GM19238 (cell line): ENCODE results near the gene HYAL4.
"Not testable (repeated sequence)": the region's sequence is repeated elsewhere in the genome, so short reads cannot be mapped to it uniquely, and the experiment has no call there.

Experiments used
- DNase-seq: peaks from one replicate; pipeline ENCODE4 v3.0.0; 2011; ENCODE audit warnings: low spot score; ENCODE audit not compliant: insufficient read length

Gene HYAL4

GRCh38 chr7:123844712-123845219, at the start of gene HYAL4:
HYAL4 (plus strand) TSS chr7:123845169; CDS start chr7:123868274, 23,105 bp downstream.
- no peak for DNase-seq

DNA sequence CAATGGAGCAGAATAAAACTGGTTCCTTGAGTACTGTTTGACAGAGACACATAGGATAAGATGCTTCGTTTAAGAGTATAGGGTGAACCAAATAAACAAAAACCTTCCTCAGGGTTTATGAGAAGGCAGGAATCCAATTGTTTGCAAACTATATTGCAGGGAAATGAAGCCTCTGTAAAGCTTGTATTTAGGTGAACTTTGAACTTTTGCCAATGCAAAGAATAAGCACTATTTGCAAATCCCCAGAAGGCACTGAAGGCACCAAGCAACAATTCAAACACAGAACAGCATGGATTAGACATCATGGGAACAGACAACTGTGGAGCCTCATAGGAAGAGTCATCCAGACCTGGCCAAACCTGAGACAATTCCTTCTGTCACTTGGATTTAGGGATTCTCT, 49.1 kb upstream of the HYAL4 start:
- DNase-seq, result no peak

DNA sequence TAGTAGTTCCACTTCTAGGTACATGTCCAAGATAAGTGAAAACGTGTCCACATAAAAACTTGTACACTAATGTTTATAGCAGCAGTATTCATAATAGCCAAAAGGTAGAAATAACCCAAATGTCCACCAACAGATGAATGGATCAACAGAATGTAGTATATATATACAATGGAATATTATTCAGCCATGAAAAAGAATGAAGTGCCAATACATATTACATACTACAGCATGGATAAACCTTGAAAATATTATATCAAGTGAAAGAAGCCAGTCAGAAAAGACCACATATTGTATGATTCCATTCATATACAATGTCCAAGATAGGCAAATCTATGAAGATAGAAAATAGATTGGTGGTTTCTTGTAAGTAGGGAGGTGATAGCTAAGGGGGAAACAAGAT, 48.4 kb upstream of the HYAL4 start:
- no peak for DNase-seq

DNA sequence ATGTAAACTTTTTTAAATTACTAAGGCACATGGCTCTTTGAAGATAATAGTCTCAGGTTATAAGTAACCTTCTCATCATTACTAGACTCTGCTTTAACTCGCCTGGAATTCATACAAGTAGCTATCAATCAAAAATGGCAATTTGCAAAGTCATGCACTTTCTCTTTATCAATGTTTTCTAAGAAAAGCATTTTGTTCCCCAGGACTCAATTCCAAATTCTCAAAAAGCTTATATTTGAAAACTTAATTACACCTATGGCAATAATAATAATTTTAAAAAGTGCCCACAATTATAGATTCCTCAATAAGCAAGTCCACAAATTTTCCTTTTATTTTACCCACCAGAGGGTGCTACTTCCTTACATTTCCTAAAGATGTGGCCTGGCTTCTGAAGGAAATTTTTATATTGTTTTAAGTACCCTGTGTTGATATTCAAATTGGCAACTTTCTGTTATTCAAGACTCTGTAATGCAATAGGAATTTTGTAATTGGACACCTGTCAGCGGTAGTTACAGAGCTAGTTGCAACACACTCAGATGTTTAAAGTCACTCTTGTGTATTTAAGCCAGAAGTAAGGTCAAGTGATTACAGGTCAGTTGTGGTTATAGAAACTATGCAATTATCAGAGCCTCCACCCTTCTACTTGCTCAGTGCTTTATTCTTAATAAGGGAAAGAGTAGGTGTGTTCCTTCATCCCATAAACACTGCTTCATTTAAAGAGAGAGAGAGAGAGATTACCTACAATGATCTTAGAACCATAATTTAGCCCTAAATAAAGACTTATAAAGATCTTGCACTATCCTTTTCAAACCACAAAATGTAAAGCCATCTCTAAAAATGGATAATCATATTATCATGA, 47.1 kb upstream of the HYAL4 start:
- DNase-seq, result no peak

DNA sequence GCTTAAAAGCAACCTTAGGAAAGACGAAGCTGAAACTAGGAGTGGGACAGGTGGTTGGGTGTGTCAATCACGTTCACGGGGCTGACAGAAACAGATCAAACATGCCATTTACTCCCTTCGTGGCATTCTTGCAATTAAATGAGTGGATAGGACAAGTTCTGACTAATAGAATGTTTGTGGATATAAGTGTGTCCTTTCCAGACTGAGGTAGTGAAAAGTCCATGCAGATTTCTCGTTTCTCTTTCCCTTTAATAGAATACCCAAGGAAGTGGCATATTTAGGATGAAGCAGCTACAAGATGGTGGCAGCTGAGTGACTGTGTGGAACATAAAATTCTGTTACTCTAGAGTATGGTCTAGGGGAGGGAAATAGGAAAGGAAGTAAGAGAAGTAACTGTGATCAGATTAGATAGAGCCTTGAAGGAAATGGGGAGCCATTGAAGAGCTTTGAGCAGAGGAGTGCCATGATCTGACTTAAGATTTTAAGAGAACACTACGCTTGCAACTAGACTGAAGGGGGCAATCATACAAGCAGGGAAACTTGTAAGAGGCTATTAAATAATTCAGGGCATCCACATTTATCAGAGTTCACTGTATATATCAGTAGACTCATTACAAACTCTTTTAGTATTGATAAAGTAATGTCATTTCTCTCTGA, 46.3 kb upstream of the HYAL4 start:
- no peak for DNase-seq

DNA sequence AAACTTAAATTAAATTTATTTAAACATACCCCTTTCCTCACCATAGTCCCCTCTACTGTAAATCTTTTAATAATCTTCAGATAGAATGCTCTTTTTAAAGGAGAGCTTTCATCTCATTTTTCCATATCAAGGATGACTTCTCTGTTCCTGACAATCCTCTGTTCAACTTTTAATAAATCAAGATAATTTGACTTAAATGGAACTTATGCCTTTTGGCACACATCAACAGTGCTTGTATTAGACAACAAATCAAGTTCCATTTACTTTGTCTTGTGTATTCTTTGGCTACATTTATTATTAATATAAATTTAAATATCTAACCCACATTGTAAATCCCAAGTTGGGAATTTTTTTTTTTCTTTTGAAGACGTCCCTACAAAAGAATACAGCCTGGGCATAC, 42.7 kb upstream of the HYAL4 start:
- DNase-seq, result no peak

GRCh38 chr7:123805287-123805686, 39.7 kb upstream of the HYAL4 start:
- no peak for DNase-seq

DNA sequence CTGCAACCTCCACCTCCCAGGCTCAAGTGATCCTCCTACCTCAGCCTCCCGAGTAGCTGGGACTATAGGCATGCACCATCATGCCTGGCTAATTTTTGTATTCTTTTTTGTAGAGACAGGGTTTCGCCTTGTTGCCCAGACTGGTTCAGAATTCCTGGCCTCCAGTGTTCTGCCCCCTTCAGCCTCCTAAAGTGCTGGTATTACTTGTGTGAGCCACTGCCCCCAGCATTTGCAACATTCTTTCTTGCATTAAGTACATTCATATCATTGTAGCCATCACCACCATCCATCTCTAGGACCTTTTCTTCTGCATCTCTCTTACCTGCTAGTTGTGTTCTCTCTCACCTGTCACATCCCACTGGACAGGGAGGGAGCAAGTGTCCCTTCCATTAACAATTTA, 35.5 kb upstream of the HYAL4 start:
- no peak for DNase-seq

- DNase-seq, result no peak
Measured at GRCh38 chr7:123811056-123811455, 33.9 kb upstream of the HYAL4 start.

GRCh38 chr7:123816916-123817315, 28.1 kb upstream of the HYAL4 start:
- no peak for DNase-seq

DNA sequence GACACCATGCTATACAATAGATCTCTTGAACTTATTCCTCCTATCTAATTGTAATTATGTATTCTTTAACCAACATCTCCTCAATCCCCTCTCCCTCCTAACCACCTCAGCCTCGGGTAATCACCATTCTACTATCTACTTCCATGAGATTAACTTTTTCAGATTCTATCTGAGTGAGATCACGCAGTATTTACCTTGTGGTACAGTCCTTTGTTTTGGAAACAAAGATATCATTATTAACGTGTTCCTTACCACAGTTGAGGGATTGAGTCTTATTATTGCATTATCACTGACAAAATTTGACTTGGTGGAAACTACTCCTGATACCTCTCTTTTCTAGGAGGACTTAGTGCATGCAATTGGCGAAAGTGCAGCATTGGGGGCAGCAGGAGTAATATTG, 26.0 kb upstream of the HYAL4 start:
- no peak for DNase-seq

DNA sequence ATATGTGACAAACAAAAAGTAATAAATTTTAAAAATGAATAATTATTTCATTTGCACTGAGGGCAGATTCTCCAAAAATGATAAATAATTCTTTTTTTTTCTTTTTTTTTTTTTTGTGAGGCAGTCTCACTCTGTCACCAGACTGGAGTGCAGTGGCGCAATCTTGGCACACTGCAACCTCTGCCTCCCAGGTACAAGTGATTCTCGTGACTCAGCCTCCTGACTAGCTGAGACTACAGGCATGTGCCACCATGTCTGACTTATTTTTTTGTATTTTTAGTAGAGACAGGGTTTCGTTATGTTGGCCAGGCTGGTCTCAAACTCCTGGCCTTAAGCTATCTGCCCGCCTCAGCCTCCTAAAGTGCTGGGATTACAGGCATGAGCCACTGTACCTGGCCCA, 25.2 kb upstream of the HYAL4 start:
- not testable (repeated sequence) for DNase-seq

DNA sequence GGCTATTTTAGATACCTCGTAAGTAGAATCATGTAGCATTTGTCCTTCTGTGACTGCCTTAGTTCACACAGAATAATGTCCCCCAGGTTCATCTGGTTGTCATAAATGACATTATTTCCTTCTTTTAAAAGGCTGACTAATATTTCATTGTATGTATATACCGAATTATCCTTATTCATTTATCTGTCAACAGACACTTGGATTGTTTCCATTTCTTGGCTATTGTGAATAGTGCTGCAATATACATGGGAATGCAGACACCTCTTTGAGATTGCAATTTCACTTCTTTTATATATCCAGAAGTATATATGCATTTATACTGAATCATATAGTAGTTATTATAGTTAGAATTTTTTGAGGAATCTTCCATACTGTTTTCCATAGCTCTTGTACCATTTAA, 24.1 kb upstream of the HYAL4 start:
- no peak for DNase-seq

GRCh38 chr7:123821320-123821719, 23.6 kb upstream of the HYAL4 start:
- DNase-seq, result no peak

DNA sequence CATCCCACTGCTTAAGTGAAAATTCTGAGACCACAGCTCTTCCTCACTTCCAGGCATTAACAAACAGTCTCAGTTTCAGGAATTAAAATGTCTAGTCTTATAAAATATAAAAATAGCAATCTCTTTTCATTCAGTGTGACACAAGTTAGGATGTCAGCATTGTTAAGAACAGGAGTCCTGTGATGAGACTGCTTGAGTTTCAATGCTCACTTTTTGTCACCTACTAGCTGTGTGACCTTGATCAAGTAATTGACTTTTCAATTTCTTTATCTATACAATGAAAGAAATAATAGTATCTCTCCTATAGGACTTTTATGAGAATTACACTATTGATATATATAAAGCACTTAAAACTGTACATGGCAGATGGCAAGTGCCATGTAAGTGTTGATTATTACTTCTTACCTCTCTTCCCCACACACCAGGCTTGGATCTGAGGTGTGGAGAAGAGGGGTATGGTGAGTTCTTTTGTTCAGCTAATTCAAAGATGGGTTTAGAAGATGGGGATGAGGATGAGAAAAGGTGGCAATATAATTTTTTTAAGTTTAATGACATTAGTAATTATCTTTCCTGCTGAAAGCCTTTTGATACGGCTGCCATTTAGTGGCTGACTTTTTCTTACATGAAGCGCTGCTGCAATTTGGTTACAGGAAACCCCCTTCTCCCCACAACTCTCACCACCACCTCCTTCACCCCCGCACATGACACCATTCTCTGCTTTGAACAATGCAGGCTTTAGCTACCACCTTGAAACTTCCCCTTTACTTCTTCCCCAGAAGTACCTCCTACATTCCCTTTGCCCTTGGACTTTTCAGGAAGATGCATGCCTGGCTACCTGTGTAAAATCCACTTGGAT, 20.8 kb upstream of the HYAL4 start:
- peak; percentile 7 for DNase-seq

GRCh38 chr7:123824754-123825067, 20.3 kb upstream of the HYAL4 start:
- DNase-seq, result no peak

GRCh38 chr7:123828805-123829204, 16.2 kb upstream of the HYAL4 start:
- DNase-seq, result no peak

GRCh38 chr7:123836656-123837055, 8.3 kb upstream of the HYAL4 start:
- no peak for DNase-seq

DNA sequence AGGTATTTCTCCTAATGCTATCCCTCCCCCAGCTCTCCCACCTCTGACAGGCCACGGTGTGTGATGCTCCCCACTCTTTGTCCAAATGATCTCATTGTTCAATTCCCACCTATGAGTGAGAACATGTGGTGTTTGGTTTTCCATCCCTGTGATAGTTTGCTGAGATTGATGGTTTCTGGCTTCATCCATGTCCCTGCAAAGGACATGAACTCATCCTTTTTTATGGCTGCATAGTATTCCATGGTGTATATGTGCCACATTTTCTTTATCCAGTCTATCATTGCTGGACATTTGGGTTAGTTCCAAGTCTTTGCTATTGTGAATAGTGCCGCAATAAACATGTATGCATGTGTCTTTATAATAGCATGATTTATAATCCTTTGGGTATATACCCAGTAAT, 5.9 kb upstream of the HYAL4 start:
- not testable (repeated sequence) for DNase-seq

DNA sequence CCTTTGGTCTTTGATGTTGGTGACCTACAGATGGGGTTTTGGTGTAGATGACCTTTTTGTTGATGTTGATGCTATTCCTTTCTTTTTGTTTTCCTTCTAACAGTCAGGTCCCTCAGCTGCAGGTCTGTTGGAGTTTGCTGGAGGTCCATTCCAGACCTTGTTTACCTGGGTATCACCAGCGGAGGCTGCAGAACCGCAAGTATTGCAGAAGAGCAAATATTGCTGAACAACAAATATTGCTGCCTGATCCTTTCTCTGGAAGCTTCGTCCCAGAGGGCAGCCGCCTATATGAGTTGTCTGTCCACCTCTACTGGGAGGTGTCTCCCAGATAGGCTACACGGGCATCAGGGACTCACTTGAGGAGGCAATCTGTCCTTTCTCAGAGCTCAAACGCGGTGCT, 827 bp upstream of the HYAL4 start:
- DNase-seq, result not testable (repeated sequence)

- DNase-seq, result no peak
Measured at GRCh38 chr7:123845823-123846216, 851 bp downstream of the HYAL4 start.
